HepG2 (cell line): ENCODE results near the gene TPPP2. TPM values are rescaled to one million over a fixed set of nuclear protein-coding genes. Genes with fewer than 3 reads are reported as not detected.

ENCODE experiments used
- BORCS8-MEF2B ChIP-seq: sonication (generic); formaldehyde crosslinking; IDR thresholded peaks from 2 replicates; pipeline ENCODE4 v1.8.0; 2022; ENCODE audit warnings: mild to moderate bottlenecking, missing genetic modification reagents
- JUNB ChIP-seq: sonication (generic); formaldehyde crosslinking; IDR thresholded peaks from 2 replicates; pipeline ENCODE4 v1.8.0; 2022; ENCODE audit warnings: missing genetic modification reagents, mild to moderate bottlenecking, borderline replicate concordance
- NR2F1 ChIP-seq, 2 experiments: fragments of 450-650 bp in 1 of 2; formaldehyde crosslinking in 1 of 2; IDR thresholded peaks; 2 replicates each; pipeline versions ENCODE4 v1.5.0 to v1.6.1; 2016 to 2020; ENCODE audit warnings: mild to moderate bottlenecking in 1 of 2, missing compliant biosample characterization in 1 of 2, missing genetic modification reagents in 1 of 2, moderate library complexity in 1 of 2
- SMARCE1 ChIP-seq: fragments of 450-650 bp; IDR thresholded peaks from 2 replicates; pipeline ENCODE4 v1.6.1; 2017; ENCODE audit warnings: borderline replicate concordance
- SP4 ChIP-seq: sonication (generic); formaldehyde crosslinking; IDR thresholded peaks from 2 replicates; pipeline ENCODE4 v1.8.1; 2023; ENCODE audit warnings: mild to moderate bottlenecking, missing genetic modification reagents
- TSC22D2 ChIP-seq: sonication (generic); formaldehyde crosslinking; IDR thresholded peaks from 2 replicates; pipeline ENCODE4 v1.5.1; 2020; ENCODE audit warnings: missing genetic modification reagents, mild to moderate bottlenecking, borderline replicate concordance
- polyA plus RNA-seq, 8 experiments: library from polyadenylated mRNA; depleted of rRNA in 3 of 8; stranded (reverse) in 7 of 8; unstranded in 1 of 8; fragments of >200 nt; fragmentation: Illumina TruSeq in 4 of 8; extraction: Trizol in 4 of 8; gene quantifications; 2 replicates each; pipeline versions ENCODE4 v1.2.1 to v1.2.3, GENCODE V29; 2011 to 2016; ENCODE audit warnings: low read depth in 4 of 8, missing spikeins in 1 of 8, mixed read lengths in 1 of 8; ENCODE audit not compliant: insufficient read depth in 1 of 8
- total RNA-seq, 5 experiments: library from RNA; depleted of rRNA; stranded (reverse); fragments of >200 nt; fragmentation: Illumina TruSeq; extraction: Trizol; gene quantifications; 2 replicates each; pipeline ENCODE4 v1.2.3, GENCODE V29; 2016; ENCODE audit warnings: low read depth in 1 of 5
- TF ChIP-seq, protein P1 (sequence below): IDR thresholded peaks from 2 replicates; pipeline ENCODE4 v1.6.1; 2016; ENCODE audit warnings: low read depth
- TF ChIP-seq, protein P2 (sequence below): sonication (generic); formaldehyde crosslinking; IDR thresholded peaks from 2 replicates; pipeline ENCODE4 v1.4.0; 2020; ENCODE audit warnings: missing genetic modification reagents
- TF ChIP-seq, protein P3 (sequence below): IDR thresholded peaks from 2 replicates; pipeline ENCODE4 v1.6.1; 2016; ENCODE audit warnings: mild to moderate bottlenecking, missing biosample characterization, missing genetic modification reagents
- TF ChIP-seq, protein P4 (sequence below): sonication (generic); formaldehyde crosslinking; IDR thresholded peaks from 2 replicates; pipeline ENCODE4 v1.5.1; 2020; ENCODE audit warnings: mild to moderate bottlenecking, moderate library complexity, missing genetic modification reagents

The TPPP2 gene
- total and polyA plus RNA-seq, 2 of the 13 experiments (the other 11 are each of a cell fraction or from before 2014, with no cell fraction given), result 0.58 to 4.2 TPM

DNA sequence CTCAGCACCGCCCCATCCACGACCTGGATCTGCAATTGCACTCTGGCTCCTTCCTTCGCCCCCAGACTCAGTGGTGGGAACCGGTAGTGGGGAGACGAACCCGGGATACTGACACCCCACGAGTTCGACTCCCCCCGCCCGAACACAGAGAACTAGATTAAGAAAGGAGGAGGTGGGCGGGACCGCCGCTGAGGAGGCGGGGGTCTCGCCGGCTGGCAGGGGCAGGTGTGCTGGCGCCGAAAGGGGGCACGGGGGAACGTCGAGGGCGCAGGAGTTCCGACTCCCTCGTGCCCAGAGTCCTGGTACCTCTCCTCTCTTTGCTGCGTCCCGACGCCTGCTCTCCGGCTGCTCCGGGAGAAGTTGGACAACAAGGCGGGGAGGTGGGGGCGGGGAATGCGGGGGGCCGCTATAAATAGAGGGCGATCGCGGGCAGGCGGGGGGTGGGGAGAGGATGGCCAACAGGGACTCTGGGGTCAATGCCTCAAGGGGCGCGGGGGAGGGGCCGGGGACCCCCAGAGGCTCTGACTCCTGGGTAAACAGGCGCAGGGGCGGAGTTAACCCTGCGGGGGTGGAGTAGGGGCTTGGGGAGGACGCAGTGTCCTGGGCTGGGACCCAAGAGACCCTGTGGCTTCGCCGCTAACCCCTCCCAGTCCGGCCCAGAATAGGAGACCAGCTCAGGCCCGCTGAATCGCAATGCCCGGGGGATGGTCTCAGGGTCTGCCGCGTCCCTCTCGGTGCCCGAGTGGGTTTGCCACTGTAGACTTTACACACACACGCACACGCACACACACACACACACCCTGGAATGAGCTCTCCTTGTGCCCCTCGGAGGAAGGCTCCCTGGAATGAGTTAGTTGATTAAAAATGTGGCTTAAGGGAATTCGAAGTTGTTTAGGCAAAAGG lies 4.4 kb upstream of the TPPP2 start (continued):
- TF ChIP-seq JUNB (CRISPR knock-in tag) (no peak), SMARCE1 (no peak), SP4 (0 out of 2 replicates have a peak, but pooled peaks have one; percentile 22), NR2F1 (CRISPR knock-in tag; IDR thresholded peaks at IDR 0.05) (no peak), TSC22D2 (CRISPR knock-in tag) (no peak), BORCS8-MEF2B (no peak; the same call in 1 of the 2 replicates)
- TF ChIP-seq, protein P1, sequence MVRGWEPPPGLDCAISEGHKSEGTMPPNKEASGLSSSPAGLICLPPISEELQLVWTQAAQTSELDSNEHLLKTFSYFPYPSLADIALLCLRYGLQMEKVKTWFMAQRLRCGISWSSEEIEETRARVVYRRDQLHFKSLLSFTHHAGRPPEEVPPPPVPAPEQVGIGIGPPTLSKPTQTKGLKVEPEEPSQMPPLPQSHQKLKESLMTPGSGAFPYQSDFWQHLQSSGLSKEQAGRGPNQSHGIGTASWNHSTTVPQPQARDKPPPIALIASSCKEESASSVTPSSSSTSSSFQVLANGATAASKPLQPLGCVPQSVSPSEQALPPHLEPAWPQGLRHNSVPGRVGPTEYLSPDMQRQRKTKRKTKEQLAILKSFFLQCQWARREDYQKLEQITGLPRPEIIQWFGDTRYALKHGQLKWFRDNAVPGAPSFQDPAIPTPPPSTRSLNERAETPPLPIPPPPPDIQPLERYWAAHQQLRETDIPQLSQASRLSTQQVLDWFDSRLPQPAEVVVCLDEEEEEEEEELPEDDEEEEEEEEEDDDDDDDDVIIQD (CRISPR knock-in tag), result no peak
- TF ChIP-seq, protein P2, sequence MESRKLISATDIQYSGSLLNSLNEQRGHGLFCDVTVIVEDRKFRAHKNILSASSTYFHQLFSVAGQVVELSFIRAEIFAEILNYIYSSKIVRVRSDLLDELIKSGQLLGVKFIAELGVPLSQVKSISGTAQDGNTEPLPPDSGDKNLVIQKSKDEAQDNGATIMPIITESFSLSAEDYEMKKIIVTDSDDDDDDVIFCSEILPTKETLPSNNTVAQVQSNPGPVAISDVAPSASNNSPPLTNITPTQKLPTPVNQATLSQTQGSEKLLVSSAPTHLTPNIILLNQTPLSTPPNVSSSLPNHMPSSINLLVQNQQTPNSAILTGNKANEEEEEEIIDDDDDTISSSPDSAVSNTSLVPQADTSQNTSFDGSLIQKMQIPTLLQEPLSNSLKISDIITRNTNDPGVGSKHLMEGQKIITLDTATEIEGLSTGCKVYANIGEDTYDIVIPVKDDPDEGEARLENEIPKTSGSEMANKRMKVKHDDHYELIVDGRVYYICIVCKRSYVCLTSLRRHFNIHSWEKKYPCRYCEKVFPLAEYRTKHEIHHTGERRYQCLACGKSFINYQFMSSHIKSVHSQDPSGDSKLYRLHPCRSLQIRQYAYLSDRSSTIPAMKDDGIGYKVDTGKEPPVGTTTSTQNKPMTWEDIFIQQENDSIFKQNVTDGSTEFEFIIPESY (CRISPR knock-in tag), result 0 out of 2 replicates have a peak, but pooled peaks have one; percentile 19
- TF ChIP-seq, protein P3, sequence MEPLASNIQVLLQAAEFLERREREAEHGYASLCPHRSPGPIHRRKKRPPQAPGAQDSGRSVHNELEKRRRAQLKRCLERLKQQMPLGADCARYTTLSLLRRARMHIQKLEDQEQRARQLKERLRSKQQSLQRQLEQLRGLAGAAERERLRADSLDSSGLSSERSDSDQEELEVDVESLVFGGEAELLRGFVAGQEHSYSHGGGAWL (CRISPR knock-in tag), result no peak
- TF ChIP-seq, protein P4, sequence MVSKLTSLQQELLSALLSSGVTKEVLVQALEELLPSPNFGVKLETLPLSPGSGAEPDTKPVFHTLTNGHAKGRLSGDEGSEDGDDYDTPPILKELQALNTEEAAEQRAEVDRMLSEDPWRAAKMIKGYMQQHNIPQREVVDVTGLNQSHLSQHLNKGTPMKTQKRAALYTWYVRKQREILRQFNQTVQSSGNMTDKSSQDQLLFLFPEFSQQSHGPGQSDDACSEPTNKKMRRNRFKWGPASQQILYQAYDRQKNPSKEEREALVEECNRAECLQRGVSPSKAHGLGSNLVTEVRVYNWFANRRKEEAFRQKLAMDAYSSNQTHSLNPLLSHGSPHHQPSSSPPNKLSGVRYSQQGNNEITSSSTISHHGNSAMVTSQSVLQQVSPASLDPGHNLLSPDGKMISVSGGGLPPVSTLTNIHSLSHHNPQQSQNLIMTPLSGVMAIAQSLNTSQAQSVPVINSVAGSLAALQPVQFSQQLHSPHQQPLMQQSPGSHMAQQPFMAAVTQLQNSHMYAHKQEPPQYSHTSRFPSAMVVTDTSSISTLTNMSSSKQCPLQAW (CRISPR knock-in tag), result peak; percentile 31; the same call in 1 of the 2 replicates
